Subcutaneous adipose tissue (tissue), 4 donors: ENCODE data around the gene SELENOM. TPM values are rescaled to one million over a fixed set of nuclear protein-coding genes. Genes with fewer than 3 reads are reported as not detected.

Experiments
- CTCF ChIP-seq: fragments of 450-650 bp; IDR thresholded peaks from one replicate; pipeline ENCODE4 v1.5.1; 2016; ENCODE audit warnings: low read depth, mild to moderate bottlenecking, control low read depth, antibody characterized with exemption, moderate library complexity
- total RNA-seq, 4 donors: library from RNA; depleted of rRNA; stranded (reverse); fragments of >200 nt; gene quantifications; one replicate each; pipeline ENCODE4 v1.1.0, GENCODE V29; 2016

SELENOM gene
- total RNA-seq, 4 donors from 2014 or later: 226 to 360 (median 279) TPM

GRCh38 chr22:31134688-31135087, 27.3 kb upstream of the SELENOM start:
- TF ChIP-seq CTCF: no peak

DNA sequence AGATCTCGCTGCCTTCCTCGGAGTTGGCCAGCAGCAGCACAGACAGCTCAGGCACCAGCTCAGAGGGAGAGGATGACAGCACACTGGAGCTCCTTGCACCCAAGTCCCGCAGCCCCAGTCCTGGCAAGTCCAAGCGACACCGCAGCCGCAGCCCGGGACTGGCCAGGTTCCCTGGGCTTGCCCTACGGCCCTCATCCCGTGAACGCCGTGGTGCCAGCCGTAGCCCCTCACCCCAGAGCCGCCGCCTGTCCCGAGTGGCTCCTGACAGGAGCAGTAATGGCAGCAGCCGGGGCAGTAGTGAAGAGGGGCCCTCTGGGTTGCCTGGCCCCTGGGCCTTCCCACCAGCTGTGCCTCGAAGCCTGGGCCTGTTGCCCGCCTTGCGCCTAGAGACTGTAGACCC, 26.5 kb upstream of the SELENOM start:
- TF ChIP-seq CTCF: no peak

DNA sequence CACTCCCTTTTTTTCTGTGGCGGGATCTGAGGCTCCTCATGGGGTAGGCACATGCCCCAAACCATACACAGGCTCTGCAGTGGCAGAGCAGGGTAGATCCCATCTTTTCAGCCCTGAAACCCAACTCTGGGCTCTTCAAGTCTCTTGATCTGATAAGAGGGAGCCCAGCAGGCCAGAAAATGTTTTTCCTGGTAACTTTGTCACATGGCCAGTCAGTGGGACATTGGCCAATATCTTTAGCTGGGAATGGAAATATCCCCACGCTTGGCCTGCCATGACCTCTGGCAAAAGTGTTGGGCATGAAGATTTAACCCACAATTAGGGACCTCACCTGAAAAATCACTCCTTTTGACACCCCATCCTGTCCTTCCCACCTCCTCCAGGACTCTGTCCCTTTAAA, 23.5 kb upstream of the SELENOM start:
- no peak for TF ChIP-seq CTCF

- no peak for TF ChIP-seq CTCF
Observed at GRCh38 chr22:31128156-31128555, 20.8 kb upstream of the SELENOM start.

GRCh38 chr22:31127181-31127772, 19.9 kb upstream of the SELENOM start:
- TF ChIP-seq CTCF: no peak

GRCh38 chr22:31126869-31127175, 19.5 kb upstream of the SELENOM start:
- no peak for TF ChIP-seq CTCF

GRCh38 chr22:31126128-31126868, 18.9 kb upstream of the SELENOM start:
- TF ChIP-seq CTCF: no peak
